Activated CD4-positive, alpha-beta memory T cell treated with anti-CD3 and anti-CD28 coated beads for 36 hours (primary cell): ENCODE measurements around the gene DLK2. TPM values are rescaled to one million over a fixed set of nuclear protein-coding genes. Genes with fewer than 3 reads are reported as not detected.
"Not testable (repeated sequence)": the region's sequence is repeated elsewhere in the genome, so short reads cannot be mapped to it uniquely, and the experiment has no call there.

Source experiments
- CTCF ChIA-PET: fragments of 350-600 bp; sonication (Branson Sonifier 250); formaldehyde crosslinking; loops from one replicate; lab custom pipeline; 2021; ENCODE audit warnings: antibody characterized with exemption, inconsistent platforms; lab: Charles Lee
- POLR2A ChIA-PET: fragments of 350-600 bp; sonication (Branson Sonifier 250); formaldehyde crosslinking; loops from one replicate; lab custom pipeline; 2021; ENCODE audit warnings: antibody characterized with exemption; lab: Charles Lee
- DNase-seq: peaks from one replicate; pipeline ENCODE4 v3.0.0-alpha.2; 2020
- H3K27ac Mint-ChIP-seq: one replicate; pipeline ENCODE4 v1.8.0; 2021; ENCODE audit warnings: mixed read lengths
- H3K27me3 Mint-ChIP-seq: one replicate; pipeline ENCODE4 v1.8.0; 2021; ENCODE audit warnings: mixed read lengths
- H3K36me3 Mint-ChIP-seq: one replicate; pipeline ENCODE4 v1.8.0; 2021; ENCODE audit warnings: mixed read lengths
- H3K4me1 Mint-ChIP-seq: one replicate; pipeline ENCODE4 v1.8.0; 2021; ENCODE audit warnings: low read depth, mixed read lengths
- H3K4me3 Mint-ChIP-seq: one replicate; pipeline ENCODE4 v1.8.0; 2021; ENCODE audit warnings: mild to moderate bottlenecking, mixed read lengths
- H3K9me3 Mint-ChIP-seq: one replicate; pipeline ENCODE4 v1.8.0; 2021; ENCODE audit warnings: mixed read lengths
- intact Hi-C: fragments of 100-400 bp; cut with micrococcal nuclease; formaldehyde crosslinking; loops from one replicate; pipeline ENCODE4 v1.15.1; 2023
- total RNA-seq, 2 experiments: library from RNA; stranded (reverse); gene quantifications; one replicate each; pipeline ENCODE4 v1.2.3, GENCODE V29; 2021

DLK2 gene
- total RNA-seq, 2 experiments from 2014 or later, result 1.6 TPM

DNA sequence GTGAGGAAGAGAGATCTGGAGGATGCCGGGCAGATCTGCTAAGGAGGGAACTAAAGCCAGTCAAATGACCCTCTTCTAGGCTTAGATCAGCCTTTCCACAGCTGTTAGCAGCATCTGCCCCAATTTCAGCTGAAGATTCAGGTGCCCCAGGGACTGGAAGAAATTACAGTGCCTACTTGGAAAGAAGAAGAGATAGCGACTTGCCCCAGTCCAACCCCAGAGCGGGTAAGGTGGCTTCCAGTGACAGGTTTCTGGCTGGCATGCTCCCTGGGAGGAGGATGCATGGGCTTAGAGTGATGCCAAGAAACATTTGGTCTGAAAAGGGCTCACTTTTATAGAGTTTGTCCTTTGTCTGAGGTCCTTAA is 22.6 kb upstream of the DLK2 start:
- Mint-ChIP-seq H3K27me3 (no peaks in the 10 kb centered on the region), H3K4me3 (peak overlapping the region; percentile 92), H3K9me3 (no peaks in the 10 kb centered on the region), H3K27ac (peak overlapping the region; percentile 87), H3K36me3 (peaks cover 2% of the 10 kb centered on the region), H3K4me1 (peaks cover 48% of the 10 kb centered on the region)
- POLR2A ChIA-PET, result interaction anchor here (0.6 to 1.1 kb wide), 8 partner anchors 9 to 486 kb away, joined by 3 to 5 read pairs (median 3); partner anchors contain the start of genes DLK2, GTPBP2 and MAD2L1BP
- DNase-seq, result peak; percentile 22
- intact Hi-C loops, result loop anchor here (5.0 kb wide), 1 partner anchor 96 kb away; no protein-coding TSS in a partner anchor
- CTCF ChIA-PET, result interaction anchor here (1.2 to 2.2 kb wide), 3 partner anchors 18 to 249 kb away, joined by 3 to 7 read pairs (median 4); partner anchors contain the start of gene DNPH1

GRCh38 chr6:43477235-43478007 is 22.1 kb upstream of the DLK2 start, which contains the start of gene TJAP1:
Gene TJAP1, plus strand, starts transcription at chr6:43477570. Its CDS starts 21,432 bp downstream, at chr6:43499002.
- peak; percentile 98 for DNase-seq
- POLR2A ChIA-PET, result interaction anchor here (0.6 to 1.1 kb wide), 9 partner anchors 10 to 485 kb away, joined by 3 to 6 read pairs (median 3); partner anchors contain the start of genes DLK2, GTPBP2 and MAD2L1BP
- peaks cover 2% of the 10 kb centered on the region for H3K36me3 Mint-ChIP-seq
- peaks cover 48% of the 10 kb centered on the region for H3K4me1 Mint-ChIP-seq
- H3K9me3 Mint-ChIP-seq, result no peaks in the 10 kb centered on the region
- CTCF ChIA-PET, result interaction anchor here (1.0 to 2.2 kb wide), 4 partner anchors 19 to 249 kb away, joined by 3 to 7 read pairs (median 4); partner anchors contain the start of genes DLK2 and DNPH1
- no peaks in the 10 kb centered on the region for H3K27me3 Mint-ChIP-seq
- peak within 1 kb of the TSS; percentile 87 for H3K27ac Mint-ChIP-seq
- intact Hi-C loops, result loop anchor here (1.0 to 5.0 kb wide), 6 partner anchors 23 to 303 kb away; partner anchors contain the start of genes DLK2, POLR1C, YIPF3 and ZNF318
- peak within 1 kb of the TSS; percentile 92 for H3K4me3 Mint-ChIP-seq

GRCh38 chr6:43476746-43477145 is 21.4 kb upstream of the DLK2 start:
- CTCF ChIA-PET, result interaction anchor here (1.0 to 2.2 kb wide), 3 partner anchors 21 to 248 kb away, joined by 3 to 7 read pairs (median 3); partner anchors contain the start of genes DLK2 and DNPH1

DNA sequence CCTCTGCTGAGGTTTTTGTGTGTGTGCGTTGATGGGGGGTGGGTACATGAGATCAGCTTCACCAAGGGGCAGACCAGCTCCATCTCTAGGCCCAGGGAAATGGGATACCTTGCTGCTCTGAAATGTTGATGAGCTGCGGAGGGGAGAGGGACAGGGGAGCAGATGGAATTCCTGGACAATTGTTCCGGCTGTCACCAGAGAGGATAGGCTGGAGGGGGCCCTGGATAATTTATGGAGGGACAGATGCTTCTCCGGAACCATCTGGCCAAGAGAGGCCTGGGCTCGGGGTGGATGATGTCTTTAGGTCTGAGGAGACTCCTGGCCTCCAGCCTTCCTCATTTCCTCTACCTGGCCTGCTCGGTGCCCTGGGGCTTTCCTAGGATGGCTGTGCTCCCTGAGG is 20.2 kb upstream of the DLK2 start:
- POLR2A ChIA-PET, result no interaction called here
- no peaks in the 10 kb centered on the region for H3K36me3 Mint-ChIP-seq
- peaks cover 33% of the 10 kb centered on the region for H3K4me1 Mint-ChIP-seq

More at GRCh38 chr6:43476746-43477145, 21.4 kb upstream of the DLK2 start:
- Mint-ChIP-seq H3K27ac (peak overlapping the region; percentile 87), H3K36me3 (peaks cover under 1% of the 10 kb centered on the region), H3K4me1 (peaks cover 42% of the 10 kb centered on the region), H3K9me3 (no peaks in the 10 kb centered on the region), H3K4me3 (peak overlapping the region; percentile 92), H3K27me3 (no peaks in the 10 kb centered on the region)
- POLR2A ChIA-PET, result interaction anchor here (0.6 to 1.0 kb wide), 2 partner anchors 43 to 252 kb away, joined by 3 to 6 read pairs; no protein-coding TSS in a partner anchor
- no peak for DNase-seq
- intact Hi-C loops, result loop anchor here (1.0 to 5.0 kb wide), 6 partner anchors 22 to 302 kb away; partner anchors contain the start of genes DLK2, POLR1C, YIPF3 and ZNF318

GRCh38 chr6:43472515-43472914 is 17.2 kb upstream of the DLK2 start:
- Mint-ChIP-seq H3K36me3 (no peaks in the 10 kb centered on the region), H3K4me3 (no peak overlapping the region), H3K27me3 (peaks cover 11% of the 10 kb centered on the region), H3K9me3 (no peaks in the 10 kb centered on the region), H3K27ac (no peak overlapping the region), H3K4me1 (peaks cover 10% of the 10 kb centered on the region)
- no peak for DNase-seq
- ChIA-PET CTCF (no interaction called here), POLR2A (no interaction called here)
- intact Hi-C loops, result no loop called here

More for the DNA sequence above, 20.2 kb upstream of the DLK2 start:
- DNase-seq, result no peak
- H3K4me3 Mint-ChIP-seq, result no peak overlapping the region
- H3K9me3 Mint-ChIP-seq, result no peaks in the 10 kb centered on the region
- intact Hi-C loops, result loop anchor here (5.0 kb wide), 1 partner anchor 93 kb away; no protein-coding TSS in a partner anchor
- CTCF ChIA-PET, result no interaction called here
- no peak overlapping the region for H3K27ac Mint-ChIP-seq
- H3K27me3 Mint-ChIP-seq, result no peaks in the 10 kb centered on the region

- CTCF ChIA-PET, result interaction anchor here (0.8 kb wide), 1 partner anchor 36 kb away, joined by 3 read pairs; no protein-coding TSS in a partner anchor
- Mint-ChIP-seq H3K27me3 (peaks cover 15% of the 10 kb centered on the region), H3K36me3 (no peaks in the 10 kb centered on the region), H3K27ac (no peak overlapping the region), H3K4me1 (no peaks in the 10 kb centered on the region), H3K4me3 (no peak overlapping the region), H3K9me3 (no peaks in the 10 kb centered on the region)
- POLR2A ChIA-PET, result no interaction called here
- intact Hi-C loops, result no loop called here
- DNase-seq, result no peak
Measured at GRCh38 chr6:43471399-43471798, 16.1 kb upstream of the DLK2 start.

DNA sequence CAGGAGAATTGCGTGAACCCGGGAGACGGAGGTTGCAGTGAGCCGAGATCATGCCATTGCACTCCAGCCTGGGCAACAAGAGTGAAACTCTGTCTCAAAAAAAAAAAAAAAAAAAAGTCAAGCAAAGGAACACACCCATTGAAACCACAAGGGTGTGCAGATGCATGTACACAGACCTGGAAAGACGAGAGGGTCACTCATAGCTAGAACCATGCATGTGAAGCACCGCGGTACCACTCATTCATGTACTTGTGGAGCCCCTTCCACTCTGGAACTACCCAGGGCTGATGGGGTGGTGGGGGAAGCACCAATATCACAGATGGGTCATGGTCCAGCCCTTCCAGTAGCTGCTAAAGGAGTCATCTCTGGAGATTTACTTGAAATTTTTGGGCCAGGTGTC is 14.6 kb upstream of the DLK2 start:
- Mint-ChIP-seq H3K4me3 (no peak overlapping the region), H3K9me3 (no peaks in the 10 kb centered on the region), H3K4me1 (no peaks in the 10 kb centered on the region), H3K27ac (no peak overlapping the region), H3K27me3 (peaks cover 18% of the 10 kb centered on the region), H3K36me3 (no peaks in the 10 kb centered on the region)
- intact Hi-C loops, result no loop called here
- peak; percentile 13 for DNase-seq
- ChIA-PET POLR2A (no interaction called here), CTCF (interaction anchor here (0.8 kb wide), 1 partner anchor 36 kb away, joined by 3 read pairs; no protein-coding TSS in a partner anchor)

DNA sequence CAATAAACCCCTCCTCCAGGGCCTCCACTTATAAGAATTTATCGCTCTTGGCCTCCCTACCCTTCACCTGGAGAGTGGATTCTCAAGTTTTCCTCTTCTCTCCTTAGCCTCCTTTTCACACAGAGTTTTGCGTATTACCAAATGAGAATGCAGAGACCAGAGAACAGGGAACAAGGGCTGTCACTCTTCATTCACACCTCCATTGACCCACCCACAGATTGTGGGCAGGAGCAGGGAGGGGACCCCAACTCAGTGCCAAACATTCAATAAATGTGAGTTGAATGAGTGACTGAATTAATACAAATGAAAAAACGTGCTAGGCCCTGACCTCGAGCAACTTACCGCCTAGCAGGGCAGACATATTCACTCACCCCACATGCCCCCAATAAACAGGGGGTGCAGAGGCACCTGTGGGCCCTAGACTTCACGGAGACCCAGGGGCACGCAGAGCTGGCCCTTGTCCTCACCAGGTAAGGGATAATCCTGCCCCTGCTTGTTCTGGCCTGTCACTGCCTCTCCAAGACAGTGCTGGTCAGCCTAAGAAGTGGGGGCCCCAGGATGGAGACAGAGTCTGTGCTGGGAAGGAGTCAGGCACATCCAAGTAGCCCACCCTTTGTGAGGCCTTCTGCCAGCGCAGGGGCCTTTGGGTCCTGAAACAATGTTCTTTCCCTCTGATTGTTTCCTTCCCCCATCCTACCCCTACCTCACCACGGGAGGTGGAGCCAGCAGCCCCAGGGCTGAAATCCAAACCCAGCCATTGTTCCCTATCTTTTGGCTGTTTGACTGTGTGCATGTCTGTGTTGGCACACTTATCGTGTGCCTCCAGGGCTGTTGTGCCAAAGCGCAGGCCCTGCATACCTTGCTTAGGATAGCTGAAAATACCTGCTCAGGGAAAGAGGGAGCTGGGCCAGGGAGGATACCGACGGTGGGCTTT is 13.7 kb upstream of the DLK2 start:
- ChIA-PET CTCF (no interaction called here), POLR2A (no interaction called here)
- no peak for DNase-seq
- no peaks in the 10 kb centered on the region for H3K4me1 Mint-ChIP-seq
- H3K27me3 Mint-ChIP-seq, result peaks cover 19% of the 10 kb centered on the region
- H3K27ac Mint-ChIP-seq, result no peak overlapping the region
- H3K4me3 Mint-ChIP-seq, result no peak overlapping the region
- H3K9me3 Mint-ChIP-seq, result no peaks in the 10 kb centered on the region
- intact Hi-C loops, result no loop called here
- no peaks in the 10 kb centered on the region for H3K36me3 Mint-ChIP-seq

- intact Hi-C loops, result no loop called here
- ChIA-PET POLR2A (no interaction called here), CTCF (interaction anchor here (1.2 kb wide), 1 partner anchor 39 kb away, joined by 5 read pairs; no protein-coding TSS in a partner anchor)
- Mint-ChIP-seq H3K4me3 (no peak overlapping the region), H3K27me3 (peaks cover 19% of the 10 kb centered on the region), H3K9me3 (no peaks in the 10 kb centered on the region), H3K4me1 (no peaks in the 10 kb centered on the region), H3K36me3 (no peaks in the 10 kb centered on the region), H3K27ac (no peak overlapping the region)
- no peak for DNase-seq
Measured at GRCh38 chr6:43468240-43468639, 12.9 kb upstream of the DLK2 start.

DNA sequence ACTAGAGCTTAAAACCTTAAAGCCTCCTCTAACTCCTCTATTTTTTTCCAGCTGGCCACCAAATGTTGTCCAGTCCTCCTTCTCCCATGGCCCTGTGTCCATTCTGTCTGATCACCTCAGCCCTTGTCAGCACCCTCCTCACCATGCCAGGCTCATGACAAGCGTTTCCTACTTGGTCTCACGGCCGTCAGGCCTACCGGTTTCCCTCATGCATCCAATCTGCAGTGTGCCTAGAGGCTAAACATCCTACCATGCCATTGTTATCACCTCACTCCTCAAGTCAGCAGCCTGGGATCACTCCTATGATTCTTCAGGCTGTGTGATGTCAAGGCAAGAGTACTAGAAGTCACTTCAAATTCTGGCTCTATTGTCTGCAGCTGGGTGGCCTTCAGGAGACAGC is 12.4 kb upstream of the DLK2 start:
- ChIA-PET POLR2A (no interaction called here), CTCF (interaction anchor here (1.2 kb wide), 1 partner anchor 39 kb away, joined by 5 read pairs; no protein-coding TSS in a partner anchor)
- Mint-ChIP-seq H3K27me3 (peaks cover 22% of the 10 kb centered on the region), H3K4me3 (no peak overlapping the region), H3K36me3 (no peaks in the 10 kb centered on the region), H3K27ac (no peak overlapping the region), H3K4me1 (no peaks in the 10 kb centered on the region), H3K9me3 (no peaks in the 10 kb centered on the region)
- no peak for DNase-seq
- intact Hi-C loops, result no loop called here

- H3K27ac Mint-ChIP-seq, H3K9me3 Mint-ChIP-seq, H3K36me3 Mint-ChIP-seq, H3K4me3 Mint-ChIP-seq, DNase-seq, H3K4me1 Mint-ChIP-seq, intact Hi-C loops, POLR2A ChIA-PET: not testable (repeated sequence)
- H3K27me3 Mint-ChIP-seq, result peaks cover 22% of the 10 kb centered on the region
- CTCF ChIA-PET, result interaction anchor here (1.2 kb wide), 1 partner anchor 40 kb away, joined by 5 read pairs; no protein-coding TSS in a partner anchor
Measured at GRCh38 chr6:43467265-43467664, 11.9 kb upstream of the DLK2 start.
